ENCODE results near the gene CEP70.

Gene CEP70

GRCh38 chr3:138460536-138461205, 133.4 kb downstream of the CEP70 start:
- ATAC-seq, result no peak
- no peak for TF ChIP-seq ISL1 (CRISPR knock-in tag; IDR thresholded peaks at IDR 0.05)
- TF ChIP-seq PATZ1 (CRISPR knock-in tag; IDR thresholded peaks at IDR 0.05; ENCODE audit: borderline replicate concordance), result no peak
- TF ChIP-seq ZFP30 (CRISPR knock-in tag; IDR thresholded peaks at IDR 0.05), result no peak
- no peak for TF ChIP-seq OSR1 (CRISPR knock-in tag; IDR thresholded peaks at IDR 0.05)
- no peak for TF ChIP-seq ZC3H10 (CRISPR knock-in tag; IDR thresholded peaks at IDR 0.05)

- 0 out of 3 replicates have a peak, but pooled peaks have one; percentile 17 for ATAC-seq
- TF ChIP-seq TSHZ2 (CRISPR knock-in tag; IDR thresholded peaks at IDR 0.05), result no peak
- no peak for TF ChIP-seq PPARA (CRISPR knock-in tag; IDR thresholded peaks at IDR 0.05; ENCODE audit: borderline replicate concordance)
- no peak for TF ChIP-seq ZNF8 (CRISPR knock-in tag; IDR thresholded peaks at IDR 0.05)
- TF ChIP-seq ISL1 (CRISPR knock-in tag; IDR thresholded peaks at IDR 0.05), result no peak
- no peak for TF ChIP-seq GLIS3 (CRISPR knock-in tag; IDR thresholded peaks at IDR 0.05)
- no peak for TF ChIP-seq TCF4 (CRISPR knock-in tag; IDR thresholded peaks at IDR 0.05; ENCODE audit: borderline replicate concordance)
- TF ChIP-seq TOX (CRISPR knock-in tag; IDR thresholded peaks at IDR 0.05; ENCODE audit: borderline replicate concordance), result no peak
- TF ChIP-seq ZC3H10 (CRISPR knock-in tag; IDR thresholded peaks at IDR 0.05), result no peak
- TF ChIP-seq ARNTL (CRISPR knock-in tag; IDR thresholded peaks at IDR 0.05; ENCODE audit: borderline replicate concordance, low read depth), result no peak
- no peak for TF ChIP-seq ZFP30 (CRISPR knock-in tag; IDR thresholded peaks at IDR 0.05)
- TF ChIP-seq SNAI2 (CRISPR knock-in tag; IDR thresholded peaks at IDR 0.05), result no peak
- no peak for TF ChIP-seq POU6F1 (CRISPR knock-in tag; IDR thresholded peaks at IDR 0.05; ENCODE audit: borderline replicate concordance, low read depth)
- no peak for TF ChIP-seq RARB (CRISPR knock-in tag; IDR thresholded peaks at IDR 0.05)
- TF ChIP-seq ZNF70 (CRISPR knock-in tag; IDR thresholded peaks at IDR 0.05), result no peak
- TF ChIP-seq CSDC2 (CRISPR knock-in tag; IDR thresholded peaks at IDR 0.05), result no peak
- TF ChIP-seq ESRRG (CRISPR knock-in tag; IDR thresholded peaks at IDR 0.05), result no peak
Observed at GRCh38 chr3:138459619-138460535, 134.2 kb downstream of the CEP70 start.

GRCh38 chr3:138458774-138459499, 135.1 kb downstream of the CEP70 start:
- no peak for TF ChIP-seq ZFP3 (CRISPR knock-in tag; IDR thresholded peaks at IDR 0.05)
- TF ChIP-seq TOX (CRISPR knock-in tag; IDR thresholded peaks at IDR 0.05; ENCODE audit: borderline replicate concordance), result no peak
- no peak for TF ChIP-seq POU6F1 (CRISPR knock-in tag; IDR thresholded peaks at IDR 0.05; ENCODE audit: borderline replicate concordance, low read depth)
- no peak for TF ChIP-seq CSRNP3 (CRISPR knock-in tag; IDR thresholded peaks at IDR 0.05)
- ATAC-seq, result no peak
